Testis (tissue), 3 donors: ENCODE results near the gene SARS1. TPM values are rescaled to one million over a fixed set of nuclear protein-coding genes. Genes with fewer than 3 reads are reported as not detected.

Source experiments
- DNase-seq: peaks from one replicate; pipeline ENCODE4 v3.0.0-alpha.2; 2019
- H3K27ac ChIP-seq, 2 donors: fragments of 200-600 bp; sonication (generic); one replicate each; pipeline ENCODE4 v1.5.1; 2019
- H3K27me3 ChIP-seq: fragments of 200-600 bp; sonication (generic); one replicate; pipeline ENCODE4 v1.5.1; 2019
- H3K36me3 ChIP-seq: fragments of 200-600 bp; sonication (generic); one replicate; pipeline ENCODE4 v1.5.1; 2017; ENCODE audit warnings: low read depth; ENCODE audit errors: missing control alignments
- H3K4me1 ChIP-seq: fragments of 200-600 bp; sonication (generic); one replicate; pipeline ENCODE4 v1.5.1; 2019
- H3K4me3 ChIP-seq, 2 donors: fragments of 200-600 bp; sonication (generic); one replicate each; pipeline ENCODE4 v1.5.1; 2017 to 2019
- H3K9me3 ChIP-seq: fragments of 200-600 bp; sonication (generic); one replicate; pipeline ENCODE4 v1.5.1; 2017
- POLR2A ChIP-seq: fragments of 450-650 bp; IDR thresholded peaks from one replicate; pipeline ENCODE4 v1.6.1; 2017; ENCODE audit warnings: antibody characterized with exemption, mild to moderate bottlenecking, moderate library complexity
- WGBS, 2 donors: methylation state at CpG; one replicate each; pipeline ENCODE4 v1.1.5; 2018; 5-methylcytosine and 5-hydroxymethylcytosine counted together
- intact Hi-C: fragments of 100-400 bp; cut with DNase I; formaldehyde crosslinking; loops from one replicate; pipeline ENCODE4 v1.15.1; 2023; ENCODE audit warnings: low total_unique reads
- polyA plus RNA-seq: library from polyadenylated mRNA; stranded (reverse); fragments of 350-450 nt; fragmentation: Illumina TruSeq; extraction: RNeasy Lipid Tissue Mini Kit (QIAGEN cat#74804); gene quantifications from one replicate; pipeline ENCODE4 v1.2.3, GENCODE V29; 2014; ENCODE audit warnings: low read depth, low replicate concordance; ENCODE audit not compliant: insufficient read depth
- total RNA-seq, 2 donors: library from RNA; depleted of rRNA; stranded (reverse); fragments of >200 nt; gene quantifications; one replicate each; pipeline ENCODE4 v1.2.3, GENCODE V29; 2016
- TF ChIP-seq, protein P1 (sequence below), 3 experiments: fragments of 450-650 bp in 2 of 3; fragments of 200-600 bp in 1 of 3; sonication (generic) in 1 of 3; IDR thresholded peaks; one replicate each; pipeline ENCODE4 v1.5.1; 2016 to 2019; ENCODE audit warnings: antibody characterized with exemption in 3 of 3, mild to moderate bottlenecking in 2 of 3, moderate library complexity in 1 of 3

The SARS1 gene
- total and polyA plus RNA-seq, 3 donors from 2014 or later, result 112 to 149 (median 132) TPM

- Histone ChIP-seq H3K36me3 (no peaks in the 10 kb centered on the region), H3K27me3 (no peaks in the 10 kb centered on the region), H3K4me3 (no peak overlapping the region), H3K9me3 (no peaks in the 10 kb centered on the region), H3K27ac (no peak overlapping the region), H3K4me1 (peaks cover 19% of the 10 kb centered on the region)
- WGBS, 2 donors, result 85 to 97% methylated on average over 3 to 4 of the region's 4 CpGs
- no peak for DNase-seq
- no peak for TF ChIP-seq POLR2A
- intact Hi-C loops, result no loop called here
Measured at GRCh38 chr1:109188200-109188599, 25.5 kb upstream of the SARS1 start.

- peak; percentile 49 for DNase-seq
- Histone ChIP-seq H3K36me3 (no peaks in the 10 kb centered on the region), H3K9me3 (no peaks in the 10 kb centered on the region), H3K27me3 (no peaks in the 10 kb centered on the region), H3K27ac (no peak overlapping the region), H3K4me1 (peaks cover 19% of the 10 kb centered on the region), H3K4me3 (no peak overlapping the region)
- TF ChIP-seq POLR2A, result no peak
- TF ChIP-seq, protein P1, sequence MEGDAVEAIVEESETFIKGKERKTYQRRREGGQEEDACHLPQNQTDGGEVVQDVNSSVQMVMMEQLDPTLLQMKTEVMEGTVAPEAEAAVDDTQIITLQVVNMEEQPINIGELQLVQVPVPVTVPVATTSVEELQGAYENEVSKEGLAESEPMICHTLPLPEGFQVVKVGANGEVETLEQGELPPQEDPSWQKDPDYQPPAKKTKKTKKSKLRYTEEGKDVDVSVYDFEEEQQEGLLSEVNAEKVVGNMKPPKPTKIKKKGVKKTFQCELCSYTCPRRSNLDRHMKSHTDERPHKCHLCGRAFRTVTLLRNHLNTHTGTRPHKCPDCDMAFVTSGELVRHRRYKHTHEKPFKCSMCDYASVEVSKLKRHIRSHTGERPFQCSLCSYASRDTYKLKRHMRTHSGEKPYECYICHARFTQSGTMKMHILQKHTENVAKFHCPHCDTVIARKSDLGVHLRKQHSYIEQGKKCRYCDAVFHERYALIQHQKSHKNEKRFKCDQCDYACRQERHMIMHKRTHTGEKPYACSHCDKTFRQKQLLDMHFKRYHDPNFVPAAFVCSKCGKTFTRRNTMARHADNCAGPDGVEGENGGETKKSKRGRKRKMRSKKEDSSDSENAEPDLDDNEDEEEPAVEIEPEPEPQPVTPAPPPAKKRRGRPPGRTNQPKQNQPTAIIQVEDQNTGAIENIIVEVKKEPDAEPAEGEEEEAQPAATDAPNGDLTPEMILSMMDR (IDR thresholded peaks at IDR 0.05), result no peak
- WGBS, 2 donors, result 68 to 78% methylated on average over 6 of the region's 6 CpGs
- intact Hi-C loops, result no loop called here
Measured at GRCh38 chr1:109188781-109189180, 24.9 kb upstream of the SARS1 start.

GRCh38 chr1:109190189-109190588 is 23.5 kb upstream of the SARS1 start:
- Histone ChIP-seq H3K27me3 (no peaks in the 10 kb centered on the region), H3K4me1 (peaks cover 19% of the 10 kb centered on the region), H3K27ac (no peak overlapping the region), H3K4me3 (no peak overlapping the region), H3K9me3 (no peaks in the 10 kb centered on the region), H3K36me3 (no peaks in the 10 kb centered on the region)
- WGBS, 2 donors, result 51 to 74% methylated on average over 7 of the region's 7 CpGs
- TF ChIP-seq, protein P1 (IDR thresholded peaks at IDR 0.05), result no peak
- TF ChIP-seq POLR2A, result no peak
- intact Hi-C loops, result no loop called here
- DNase-seq, result no peak

- WGBS, 2 donors, result 88 to 89% methylated on average over 8 of the region's 8 CpGs
- no peaks in the 10 kb centered on the region for H3K27me3 ChIP-seq
- no peaks in the 10 kb centered on the region for H3K9me3 ChIP-seq
- H3K4me1 ChIP-seq, result peaks cover 12% of the 10 kb centered on the region
- H3K36me3 ChIP-seq, result no peaks in the 10 kb centered on the region
- H3K4me3 ChIP-seq, result no peak overlapping the region
- intact Hi-C loops, result no loop called here
- no peak for DNase-seq
- TF ChIP-seq, protein P1 (IDR thresholded peaks at IDR 0.05), result no peak
- no peak for TF ChIP-seq POLR2A
- no peak overlapping the region for H3K27ac ChIP-seq
Measured at GRCh38 chr1:109191377-109191776, 22.3 kb upstream of the SARS1 start.

DNA sequence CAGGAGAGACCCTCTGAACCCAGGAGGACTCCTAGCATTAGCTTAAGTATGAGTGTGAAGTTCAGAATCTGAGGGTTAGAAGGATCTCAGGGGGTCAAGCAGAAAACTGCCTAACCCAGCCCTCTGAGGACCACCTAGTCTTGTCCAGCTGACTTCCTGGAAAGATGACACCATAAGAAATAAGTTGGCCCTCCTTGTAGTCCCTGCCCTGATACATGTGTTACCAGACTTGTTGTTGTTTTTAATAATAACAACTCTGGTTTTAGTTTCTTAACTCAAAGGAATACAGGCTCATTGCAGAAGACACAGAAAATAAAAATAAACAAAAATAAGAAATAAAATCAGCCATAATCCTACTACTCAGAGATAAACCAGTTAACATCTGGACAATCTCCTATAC is 21.8 kb upstream of the SARS1 start:
- Histone ChIP-seq H3K36me3 (no peaks in the 10 kb centered on the region), H3K4me3 (no peak overlapping the region), H3K27ac (no peak overlapping the region), H3K27me3 (no peaks in the 10 kb centered on the region), H3K4me1 (peaks cover 8% of the 10 kb centered on the region), H3K9me3 (no peaks in the 10 kb centered on the region)
- TF ChIP-seq, protein P1 (IDR thresholded peaks at IDR 0.05), result no peak
- TF ChIP-seq POLR2A, result no peak
- DNase-seq, result no peak
- intact Hi-C loops, result no loop called here
